C4-2B (cell line): ENCODE results near the gene PPM1E.

Experiments
- CTCF ChIP-seq: fragments of 450-650 bp; conservative IDR thresholded peaks from 2 replicates; pipeline ENCODE4 v1.5.1; 2017; ENCODE audit warnings: mild to moderate bottlenecking
- ZFX ChIP-seq: fragments of 450-650 bp; IDR thresholded peaks from 2 replicates; pipeline ENCODE4 v1.6.1; 2017

- no peak for TF ChIP-seq CTCF
- no peak for TF ChIP-seq ZFX
These were observed 237.7 kb downstream of the PPM1E start for GRCh38 chr17:58993311-58993710.
